Esophagus squamous epithelium (tissue), 5 donors: ENCODE data around the gene GPR35. TPM values are rescaled to one million over a fixed set of nuclear protein-coding genes. Genes with fewer than 3 reads are reported as not detected.

Experiments used
- DNase-seq: peaks from one replicate; lab custom pipeline; 2025; lab: John Stamatoyannopoulos, UW
- H3K27ac ChIP-seq, 4 donors: fragments of 200-600 bp; sonication (generic); one replicate each; pipeline ENCODE4 v1.5.1; 2016 to 2019; ENCODE audit warnings: mild to moderate bottlenecking in 1 of 4
- H3K27me3 ChIP-seq, 4 donors: fragments of 200-600 bp; sonication (generic); 1 replicate in 3 of 4; 2 replicates in 1 of 4; pipeline versions ENCODE4 v1.5.1 to v1.6.0; 2017 to 2021; ENCODE audit warnings: antibody characterized with exemption in 1 of 4
- H3K36me3 ChIP-seq, 3 donors: fragments of 200-600 bp; sonication (generic); one replicate each; pipeline ENCODE4 v1.5.1; 2016 to 2019
- H3K4me1 ChIP-seq, 3 donors: fragments of 200-600 bp; sonication (generic); one replicate each; pipeline ENCODE4 v1.5.1; 2017 to 2019
- H3K4me3 ChIP-seq, 4 donors: fragments of 200-600 bp; sonication (generic); 1 replicate in 3 of 4; 2 replicates in 1 of 4; pipeline ENCODE4 v1.5.1; 2016 to 2019; ENCODE audit warnings: mild to moderate bottlenecking in 2 of 4, moderate library complexity in 1 of 4
- H3K9me3 ChIP-seq, 3 donors: fragments of 200-600 bp; sonication (generic); one replicate each; pipeline ENCODE4 v1.5.1; 2016 to 2019
- CTCF ChIP-seq, 6 experiments: fragments of 450-650 bp in 4 of 6; fragments of 200-600 bp in 2 of 6; sonication (generic) in 2 of 6; IDR thresholded peaks; one replicate each; pipeline ENCODE4 v1.5.1; 2016 to 2019; ENCODE audit warnings: antibody characterized with exemption in 6 of 6, mild to moderate bottlenecking in 4 of 6, moderate library complexity in 4 of 6
- POLR2A ChIP-seq, 4 donors: fragments of 450-650 bp; IDR thresholded peaks; one replicate each; pipeline ENCODE4 v1.6.1; 2017; ENCODE audit warnings: antibody characterized with exemption in 4 of 4, mild to moderate bottlenecking in 4 of 4, moderate library complexity in 3 of 4
- WGBS, 2 donors: methylation state at CpG; one replicate each; pipeline ENCODE4 v1.1.5; 2018; 5-methylcytosine and 5-hydroxymethylcytosine counted together
- intact Hi-C: fragments of 100-400 bp; cut with DNase I; formaldehyde crosslinking; loops from one replicate; pipeline ENCODE4 v1.15.0; 2022
- total RNA-seq, 4 donors: library from RNA; depleted of rRNA; stranded (reverse); fragments of >200 nt; gene quantifications; one replicate each; pipeline ENCODE4 v1.1.0, GENCODE V29; 2016
- donor health status: DM: yes; HTN: yes; CAD: no.

Gene GPR35
- total RNA-seq, 4 donors from 2014 or later: 0.31 to 3.2 (median 1.3) TPM

DNA sequence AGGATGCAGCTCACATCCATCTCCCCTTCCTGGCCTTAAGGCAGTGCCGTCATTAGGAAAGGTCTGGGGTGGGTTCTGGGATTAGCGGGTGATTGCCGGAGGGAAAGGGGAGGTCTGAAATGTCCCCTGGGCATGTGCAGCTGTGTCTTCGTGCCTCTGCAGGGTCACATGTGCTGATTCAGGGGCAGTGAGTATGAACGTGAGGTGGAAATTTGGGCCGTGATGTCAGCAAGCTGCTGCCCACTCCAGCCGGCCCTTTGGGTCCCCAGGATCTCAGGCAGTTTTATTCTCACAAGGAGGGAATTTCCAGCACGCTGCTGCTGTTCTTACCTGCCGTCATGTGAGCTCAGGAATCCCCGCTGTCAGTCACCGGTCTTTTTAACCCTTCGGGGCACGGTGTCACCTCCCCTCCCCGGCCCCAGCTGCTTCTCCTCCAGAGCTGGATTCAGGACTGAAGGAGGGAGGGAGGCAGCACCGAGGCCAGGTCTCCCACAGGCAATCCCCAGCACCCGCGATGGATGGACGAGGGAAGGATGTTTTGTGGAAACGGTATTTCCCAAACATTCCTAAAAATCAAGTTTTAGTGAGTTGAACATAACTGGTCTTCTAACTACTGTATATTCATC, 23.5 kb downstream of the GPR35 start:
- Histone ChIP-seq H3K9me3 (no peaks in the 10 kb centered on the region), H3K27ac (no peak overlapping the region), H3K27me3 (peaks cover 0 to 97% (median 0%) of the 10 kb centered on the region in 4 donors), H3K36me3 (no peaks in the 10 kb centered on the region), H3K4me1 (no peaks in the 10 kb centered on the region), H3K4me3 (no peak overlapping the region)
- TF ChIP-seq POLR2A (IDR thresholded peaks at IDR 0.05): no peak
- no peak for TF ChIP-seq CTCF (IDR thresholded peaks at IDR 0.05)
- intact Hi-C loops: no loop called here
- WGBS, 2 donors: 17% methylated on average over 6 of the region's 19 CpGs; no CpG with 5 or more reads in 1 of the 2 donors
- no peak for DNase-seq

- Histone ChIP-seq H3K9me3 (no peaks in the 10 kb centered on the region), H3K27me3 (peaks cover 0 to 97% (median 0%) of the 10 kb centered on the region in 4 donors), H3K4me1 (no peaks in the 10 kb centered on the region), H3K4me3 (no peak overlapping the region), H3K36me3 (no peaks in the 10 kb centered on the region), H3K27ac (no peak overlapping the region)
- intact Hi-C loops: no loop called here
- WGBS, 2 donors: 64% methylated on average over 6 of the region's 7 CpGs
- no peak for DNase-seq
- TF ChIP-seq POLR2A (IDR thresholded peaks at IDR 0.05) (no peak), CTCF (IDR thresholded peaks at IDR 0.05) (no peak)
These were observed 24.1 kb downstream of the GPR35 start for GRCh38 chr2:240649331-240649730.

DNA sequence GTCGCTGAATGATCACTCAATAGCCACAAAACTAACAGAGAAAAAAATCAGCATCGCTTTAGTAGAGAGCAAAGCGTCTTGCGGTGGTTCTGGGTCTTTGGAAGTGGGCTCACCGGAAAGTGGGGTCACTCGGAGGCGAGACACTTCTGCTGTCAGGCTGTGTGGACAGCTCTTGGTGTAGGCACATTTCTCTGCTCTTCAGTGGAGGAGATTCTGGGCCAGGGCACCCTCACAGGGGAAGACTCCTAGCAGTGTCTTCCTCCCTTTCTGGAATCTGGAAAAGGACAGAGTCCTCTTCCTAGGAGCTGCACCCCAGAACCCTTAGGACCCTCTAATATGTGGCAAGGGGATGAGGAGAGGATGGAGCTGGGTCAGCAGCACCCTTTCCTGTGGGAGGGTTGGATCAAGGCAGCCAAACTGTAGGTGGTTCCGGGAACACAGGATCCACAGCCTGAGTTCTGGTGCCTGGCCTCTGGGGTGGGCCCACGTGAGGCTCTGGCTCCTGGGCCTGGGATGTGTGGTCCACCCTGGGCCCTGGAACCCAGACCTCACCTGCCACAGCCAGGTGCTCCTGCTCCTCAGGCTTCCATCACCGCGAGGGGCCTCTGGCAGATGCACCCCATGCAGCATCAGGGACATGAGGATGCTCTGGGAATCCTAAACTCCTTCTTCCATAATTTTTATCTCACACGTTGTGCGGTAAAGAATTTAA, 25.1 kb downstream of the GPR35 start:
- Histone ChIP-seq H3K36me3 (no peaks in the 10 kb centered on the region), H3K4me3 (no peak overlapping the region), H3K27me3 (peaks cover 0 to 97% (median 0%) of the 10 kb centered on the region in 4 donors), H3K9me3 (no peaks in the 10 kb centered on the region), H3K27ac (no peak overlapping the region), H3K4me1 (no peaks in the 10 kb centered on the region)
- intact Hi-C loops: no loop called here
- no peak for TF ChIP-seq CTCF (IDR thresholded peaks at IDR 0.05)
- no peak for TF ChIP-seq POLR2A (IDR thresholded peaks at IDR 0.05)
- WGBS, 2 donors: 88 to 91% methylated on average over 9 to 12 of the region's 13 CpGs
- DNase-seq: no peak

DNA sequence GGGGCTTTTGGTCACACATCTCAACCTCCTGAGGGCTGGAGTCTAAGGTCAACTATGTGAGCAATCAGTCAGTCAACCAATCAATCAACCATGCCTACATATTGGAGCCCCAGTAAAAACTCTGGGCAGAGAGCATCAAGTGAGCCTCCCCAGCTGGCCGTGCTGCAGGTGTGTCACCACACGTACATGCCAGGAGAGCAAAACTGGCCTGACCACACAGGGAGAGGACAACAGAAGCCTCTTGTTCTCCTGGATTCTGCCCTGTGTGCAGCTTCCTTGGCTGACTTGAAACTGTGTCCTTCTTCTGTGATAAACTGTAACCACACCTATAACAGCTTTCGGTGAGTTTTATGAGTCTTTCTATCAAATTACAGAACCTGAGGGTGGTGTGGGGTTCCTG, 25.9 kb downstream of the GPR35 start:
- Histone ChIP-seq H3K27me3 (peaks cover 0 to 97% (median 0%) of the 10 kb centered on the region in 4 donors), H3K27ac (no peak overlapping the region), H3K36me3 (no peaks in the 10 kb centered on the region), H3K4me3 (no peak overlapping the region), H3K9me3 (no peaks in the 10 kb centered on the region), H3K4me1 (no peaks in the 10 kb centered on the region)
- DNase-seq: no peak
- WGBS, 2 donors: 89 to 93% methylated on average over 1 to 2 of the region's 3 CpGs
- TF ChIP-seq CTCF (IDR thresholded peaks at IDR 0.05) (no peak), POLR2A (IDR thresholded peaks at IDR 0.05) (no peak)
- intact Hi-C loops: no loop called here
